Kidney tubule cell (primary cell): ENCODE results near the gene ZNF830.
"Not testable (repeated sequence)": the region's sequence is repeated elsewhere in the genome, so short reads cannot be mapped to it uniquely, and the experiment has no call there.

Experiments
- DNase-seq: peaks from one replicate; pipeline ENCODE4 v3.0.0-alpha.2; 2018; ENCODE audit warnings: low spot score

ZNF830 gene, protein sequence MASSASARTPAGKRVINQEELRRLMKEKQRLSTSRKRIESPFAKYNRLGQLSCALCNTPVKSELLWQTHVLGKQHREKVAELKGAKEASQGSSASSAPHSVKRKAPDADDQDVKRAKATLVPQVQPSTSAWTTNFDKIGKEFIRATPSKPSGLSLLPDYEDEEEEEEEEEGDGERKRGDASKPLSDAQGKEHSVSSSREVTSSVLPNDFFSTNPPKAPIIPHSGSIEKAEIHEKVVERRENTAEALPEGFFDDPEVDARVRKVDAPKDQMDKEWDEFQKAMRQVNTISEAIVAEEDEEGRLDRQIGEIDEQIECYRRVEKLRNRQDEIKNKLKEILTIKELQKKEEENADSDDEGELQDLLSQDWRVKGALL

DNA sequence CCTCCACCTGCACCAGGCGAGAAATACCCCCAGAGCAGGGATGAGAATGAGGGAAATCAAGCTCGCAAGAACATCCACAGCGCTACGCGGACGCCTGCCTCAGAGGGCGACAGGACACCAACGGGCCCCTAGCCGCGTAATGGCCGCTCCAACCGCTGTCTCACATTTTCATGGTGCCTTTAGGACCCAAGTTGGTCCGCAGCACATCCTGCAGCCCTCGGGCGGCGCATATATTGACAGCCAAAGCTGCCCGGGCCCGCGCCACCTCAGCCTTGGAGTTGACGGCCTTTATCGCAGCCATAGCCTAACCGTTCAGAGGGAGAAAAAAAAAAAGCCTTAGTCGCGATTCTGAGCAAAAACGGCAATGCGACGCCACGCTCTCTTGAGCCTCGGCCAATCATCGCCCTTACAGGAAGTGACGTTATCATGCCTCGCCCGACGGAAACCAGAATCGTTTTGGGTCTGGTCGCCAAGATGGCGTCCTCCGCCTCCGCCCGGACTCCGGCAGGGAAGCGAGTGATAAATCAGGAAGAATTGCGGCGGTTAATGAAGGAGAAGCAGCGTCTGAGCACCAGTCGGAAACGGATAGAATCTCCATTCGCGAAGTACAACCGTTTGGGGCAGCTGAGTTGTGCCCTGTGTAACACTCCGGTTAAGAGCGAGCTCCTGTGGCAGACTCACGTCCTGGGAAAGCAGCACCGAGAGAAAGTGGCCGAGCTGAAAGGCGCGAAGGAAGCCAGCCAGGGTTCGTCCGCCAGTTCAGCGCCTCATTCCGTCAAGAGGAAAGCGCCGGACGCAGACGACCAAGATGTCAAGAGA, at the start of gene ZNF830, which contains the start of gene CCT6B:
Gene ZNF830 (plus strand): TSS at position 448 of the 819 bp plus-strand sequence. CDS start 27 bp downstream, at position 475.
Gene CCT6B (minus strand): TSS at position 368 of the 819 bp plus-strand sequence. CDS start 67 bp downstream, at position 301.
- peak; percentile 91 for DNase-seq

DNA sequence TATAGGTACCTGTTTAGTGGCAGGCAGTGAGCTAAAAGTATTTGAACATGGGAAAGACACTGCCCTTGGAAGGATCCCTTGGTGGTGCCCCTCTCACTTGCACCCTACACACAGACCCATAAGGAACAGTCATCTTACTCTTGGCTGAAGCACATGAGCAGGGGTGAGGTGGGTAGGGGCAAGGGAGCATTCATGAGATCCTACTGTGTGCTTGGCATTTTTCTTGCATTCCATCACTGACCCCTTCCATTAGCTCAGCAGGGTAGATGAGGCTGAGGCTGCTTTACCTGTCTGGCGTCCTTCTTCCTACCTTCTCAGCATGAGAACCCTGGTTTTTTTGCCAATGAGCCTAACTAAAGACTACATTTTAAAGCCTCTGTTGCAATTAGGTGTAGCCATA, 48.3 kb upstream of the ZNF830 start:
- DNase-seq: no peak

DNA sequence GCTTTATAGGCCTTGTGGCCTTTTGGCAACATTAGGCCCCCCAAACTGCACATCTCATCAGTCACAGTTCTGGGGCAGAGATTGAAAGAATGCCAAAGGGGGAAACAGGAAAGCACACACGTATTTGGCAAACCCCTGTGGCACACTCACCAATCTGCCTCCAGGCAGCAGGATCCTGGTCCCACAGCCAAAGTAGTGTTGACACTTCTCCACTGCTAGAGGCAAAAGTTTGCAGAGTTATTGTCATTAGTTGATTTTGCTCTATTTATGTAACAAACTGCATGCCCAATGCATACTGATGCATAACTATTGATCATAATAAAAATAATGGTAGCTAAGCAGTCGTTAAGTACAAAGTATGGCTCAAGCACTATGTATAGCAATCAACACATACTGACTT, 45.2 kb upstream of the ZNF830 start:
- DNase-seq: no peak

DNA sequence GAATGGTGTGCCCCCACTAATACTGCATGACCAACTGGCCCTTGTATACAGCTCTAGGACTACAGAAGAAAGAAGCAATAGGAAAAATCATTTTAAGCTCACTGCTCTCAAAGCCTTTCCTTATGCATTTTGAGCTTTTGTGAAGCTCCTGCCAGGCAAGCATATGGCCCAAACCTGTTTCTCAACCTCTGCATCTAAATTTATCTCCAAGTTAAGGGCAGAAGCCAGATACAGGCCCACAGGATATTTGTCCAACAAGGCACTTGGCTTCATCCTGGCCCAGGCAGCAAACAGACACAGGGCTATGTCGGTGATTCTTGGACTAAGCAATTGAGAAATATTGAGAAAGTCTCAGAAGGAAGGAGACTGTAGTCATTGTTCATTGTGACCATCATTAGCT, 44.0 kb upstream of the ZNF830 start:
- DNase-seq: no peak

DNA sequence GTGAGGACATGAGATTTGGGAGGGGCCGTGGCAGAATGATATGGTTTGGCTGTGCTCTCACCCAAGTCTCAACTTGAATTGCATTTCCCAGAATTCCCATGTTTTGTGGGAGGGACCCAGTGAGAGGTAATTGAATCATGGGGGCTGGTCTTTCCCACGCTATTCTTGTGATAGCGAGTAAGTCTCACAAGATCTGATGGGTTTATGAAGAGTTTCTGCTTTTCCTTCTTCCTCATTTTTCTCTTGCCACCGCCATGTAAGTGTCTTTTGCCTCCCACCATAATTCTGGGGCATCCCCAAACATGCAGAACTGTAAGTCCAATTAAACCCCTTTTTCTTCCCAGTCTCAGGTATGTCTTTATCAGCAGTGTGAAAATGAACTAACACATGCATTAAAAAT, 40.7 kb upstream of the ZNF830 start:
- no peak for DNase-seq

DNA sequence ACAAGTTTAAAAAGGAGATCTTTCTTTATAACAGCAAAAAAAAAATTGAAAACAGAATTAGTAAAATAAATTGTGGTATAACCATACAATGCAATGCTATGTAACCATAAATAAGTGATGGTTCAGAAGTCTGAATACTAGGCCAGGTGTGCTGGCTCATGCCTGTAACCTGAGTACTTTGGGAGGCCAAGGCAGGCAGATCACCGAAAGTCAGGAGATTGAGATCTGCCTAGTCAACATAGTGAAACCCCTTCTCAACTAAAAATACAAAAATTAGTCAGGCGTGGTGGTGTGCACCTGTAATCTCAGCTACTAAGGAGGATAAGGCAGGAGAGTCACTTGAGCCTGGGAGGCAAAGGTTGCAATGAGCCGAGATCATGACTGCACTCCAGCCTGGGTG, 34.7 kb upstream of the ZNF830 start:
- no peak for DNase-seq

DNA sequence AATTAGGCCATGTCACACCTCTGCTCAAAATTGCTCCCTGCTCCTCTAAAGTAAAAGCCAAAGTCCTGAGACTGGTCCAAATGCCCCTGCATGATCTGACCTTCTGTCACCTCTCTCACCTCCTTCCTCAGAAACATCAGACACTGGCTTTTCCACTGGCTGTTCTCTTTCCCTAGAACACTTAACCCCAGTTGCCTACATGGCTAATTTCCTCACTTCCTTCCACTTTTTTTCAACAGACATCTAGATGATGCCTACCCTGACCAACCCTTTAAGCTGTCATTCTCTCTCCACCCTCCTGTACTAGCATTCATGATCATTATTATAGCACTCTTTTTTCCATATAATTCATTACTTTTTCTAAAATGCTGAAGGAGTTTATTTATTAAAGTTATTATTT, 31.1 kb upstream of the ZNF830 start:
- DNase-seq: no peak

DNA sequence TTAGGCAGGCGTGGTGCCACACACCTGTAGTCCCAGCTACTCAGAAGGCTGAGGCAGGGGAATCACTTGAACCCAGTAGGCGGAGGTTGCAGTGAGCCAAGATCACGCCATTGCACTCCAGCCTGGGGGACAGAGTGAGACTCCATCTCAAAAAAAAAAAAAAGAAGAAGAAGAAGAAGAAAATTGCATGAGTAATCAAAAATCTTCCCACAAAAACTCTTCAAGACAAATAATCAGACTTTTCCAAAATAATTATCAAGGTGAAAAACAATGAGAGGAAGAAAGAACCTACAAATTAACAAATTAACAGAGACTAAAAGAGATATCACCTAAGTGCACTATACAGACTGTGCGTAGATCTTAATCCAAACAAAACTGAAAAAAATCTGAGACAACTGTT, 10.6 kb upstream of the ZNF830 start:
- DNase-seq: not testable (repeated sequence)

DNA sequence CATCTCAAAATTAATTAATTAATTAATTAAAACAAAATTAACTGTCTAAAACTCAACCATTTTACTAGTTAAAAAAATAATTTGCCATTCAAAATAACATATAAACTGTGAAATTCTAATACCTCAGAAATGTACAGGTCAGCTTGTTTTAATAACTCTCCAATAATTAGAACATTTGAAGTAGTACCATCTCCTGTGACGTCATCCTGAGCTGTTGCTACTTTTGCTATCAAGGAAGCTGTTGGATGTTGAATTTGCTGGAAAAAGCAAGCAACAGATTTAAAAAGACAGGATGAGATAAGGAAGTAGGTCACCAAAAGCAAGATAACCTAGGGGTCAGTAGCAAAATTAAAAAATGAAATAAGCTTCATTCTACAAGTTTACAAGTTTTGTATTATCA, 2.9 kb upstream of the ZNF830 start:
- no peak for DNase-seq

DNA sequence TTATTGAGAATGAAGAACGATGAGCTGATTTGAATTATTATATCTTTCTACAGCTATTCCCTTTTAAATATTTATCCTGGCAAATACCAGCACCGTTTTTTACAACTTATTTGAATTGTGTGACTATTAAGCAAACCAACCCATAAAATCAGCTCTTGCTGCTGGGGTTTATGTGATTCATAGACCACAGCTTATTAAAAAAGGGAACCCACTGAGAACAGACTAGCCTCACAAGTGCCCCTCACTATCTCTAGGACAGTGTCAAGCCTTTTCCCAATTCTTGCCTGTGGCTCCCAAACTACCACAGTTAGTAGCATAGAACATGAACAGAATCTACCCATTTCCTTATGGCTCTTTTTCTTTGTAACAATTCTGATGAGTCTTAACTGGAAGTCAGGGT, 12.8 kb downstream of the ZNF830 start:
- DNase-seq: no peak

DNA sequence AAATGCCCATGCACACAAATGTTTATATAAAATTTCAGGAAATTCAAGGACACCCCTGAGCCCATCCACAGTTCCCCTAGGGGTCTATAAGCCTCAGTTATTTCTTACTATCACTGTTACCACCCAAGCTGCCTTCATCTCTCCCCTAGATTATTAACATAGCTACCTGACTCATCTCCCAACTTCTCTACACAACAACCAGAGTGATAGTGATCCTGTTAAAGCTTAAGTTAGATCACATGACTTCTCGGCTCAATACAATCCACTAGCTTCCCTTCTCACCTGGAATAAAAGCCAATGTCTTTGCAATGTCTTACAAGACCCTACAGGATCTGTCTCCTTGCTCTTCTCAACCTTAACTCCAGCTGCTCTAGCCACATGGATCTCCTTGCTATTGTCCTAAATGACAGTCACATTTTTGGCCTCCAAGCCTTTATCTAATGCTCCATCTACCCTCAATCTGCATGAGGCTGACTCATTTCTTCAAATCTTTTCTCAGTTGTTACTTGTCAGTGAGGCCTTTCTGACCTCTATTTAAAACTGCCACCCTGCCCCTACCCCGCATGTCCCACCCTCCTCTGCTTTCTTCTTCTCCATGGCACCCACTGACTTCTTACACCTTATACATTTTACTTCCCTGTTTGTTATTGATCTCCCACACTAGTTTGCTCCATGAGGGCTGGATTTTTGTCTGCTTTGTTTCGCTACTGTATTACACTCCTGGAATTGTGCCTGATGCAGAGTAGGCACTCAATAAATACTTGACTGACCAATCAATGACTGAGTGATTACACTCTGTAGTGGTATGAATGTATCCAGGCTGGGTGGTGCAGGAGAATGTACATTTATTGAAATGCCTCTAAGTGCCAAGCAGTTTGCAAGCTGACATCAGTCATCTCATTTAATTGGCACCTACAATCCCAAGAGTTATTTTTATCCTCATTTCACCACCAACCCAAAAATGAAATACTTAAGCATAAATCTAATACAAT, 13.8 kb downstream of the ZNF830 start:
- DNase-seq: peak; percentile 21

DNA sequence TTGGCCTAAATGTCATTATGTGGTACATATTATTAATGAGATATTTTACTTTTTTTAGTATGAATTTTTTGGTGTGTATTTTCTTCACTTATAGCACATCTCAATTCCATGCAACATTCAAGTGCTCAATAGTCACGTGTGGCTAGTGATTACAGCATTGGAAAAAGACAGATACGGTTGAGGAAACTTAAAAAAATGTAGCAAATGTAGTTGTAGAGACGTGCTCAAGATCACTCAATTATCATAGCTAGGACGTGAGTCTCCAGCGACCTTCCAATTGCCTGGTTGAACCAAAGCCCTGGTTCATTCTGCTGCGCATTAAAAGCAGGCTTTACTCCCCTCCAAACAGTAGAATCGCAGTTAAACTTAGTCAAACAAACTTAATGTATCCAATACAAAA, 17.8 kb downstream of the ZNF830 start:
- no peak for DNase-seq

DNA sequence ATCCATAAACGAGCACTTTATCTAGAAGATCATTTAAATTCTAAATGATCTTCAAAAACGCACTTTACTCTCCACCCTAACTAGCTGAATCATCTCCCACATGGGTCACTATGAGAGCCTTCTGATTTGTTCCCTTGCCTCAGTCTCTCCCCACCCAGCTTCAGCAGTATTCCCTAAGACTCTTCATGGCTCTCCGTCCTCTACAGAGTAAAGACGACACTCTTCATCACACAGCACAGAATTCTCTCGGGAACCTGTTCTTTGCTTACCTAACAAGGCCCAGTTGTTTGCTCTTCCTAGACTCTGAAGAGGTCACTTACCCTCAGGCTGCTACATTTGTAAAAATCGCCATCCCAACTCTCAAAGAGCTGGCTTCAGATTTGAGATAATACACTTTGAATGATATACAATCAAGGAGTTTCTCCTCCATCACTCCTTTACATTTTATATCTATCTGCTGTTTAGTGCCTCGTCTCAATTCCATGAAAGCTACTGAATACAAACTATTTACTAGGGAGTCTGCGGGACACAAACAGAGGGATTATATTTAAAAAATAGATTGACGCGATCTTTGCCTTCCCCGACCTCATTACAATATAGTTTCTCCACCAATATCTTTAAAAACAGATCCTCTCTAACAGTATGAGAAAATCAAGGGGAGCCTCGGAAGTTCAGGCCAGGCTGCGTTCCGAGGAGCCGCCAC, 18.5 kb downstream of the ZNF830 start:
- no peak for DNase-seq

DNA sequence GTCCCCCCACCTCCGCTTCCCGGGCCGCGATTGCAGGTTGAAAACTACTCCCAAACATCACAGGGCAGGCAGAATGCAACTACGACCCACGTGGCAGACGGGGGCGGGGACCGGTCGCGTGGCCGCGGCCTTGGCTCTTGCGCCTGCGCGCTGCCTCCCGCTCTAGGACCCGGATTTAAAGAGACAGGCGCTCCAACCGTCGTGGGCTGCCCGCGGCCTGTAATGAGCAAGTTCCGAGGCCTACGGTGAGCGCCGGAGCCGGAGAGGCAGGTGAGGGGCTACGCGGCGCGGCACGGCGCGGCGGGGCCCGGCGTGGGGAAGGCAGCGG, 19.0 kb downstream of the ZNF830 start, which contains the start of gene LIG3:
Gene LIG3 (plus strand): TSS at position 160 of the 328 bp plus-strand sequence. CDS start 2,494 bp downstream, outside the sequence.
- peak; percentile 94 for DNase-seq

DNA sequence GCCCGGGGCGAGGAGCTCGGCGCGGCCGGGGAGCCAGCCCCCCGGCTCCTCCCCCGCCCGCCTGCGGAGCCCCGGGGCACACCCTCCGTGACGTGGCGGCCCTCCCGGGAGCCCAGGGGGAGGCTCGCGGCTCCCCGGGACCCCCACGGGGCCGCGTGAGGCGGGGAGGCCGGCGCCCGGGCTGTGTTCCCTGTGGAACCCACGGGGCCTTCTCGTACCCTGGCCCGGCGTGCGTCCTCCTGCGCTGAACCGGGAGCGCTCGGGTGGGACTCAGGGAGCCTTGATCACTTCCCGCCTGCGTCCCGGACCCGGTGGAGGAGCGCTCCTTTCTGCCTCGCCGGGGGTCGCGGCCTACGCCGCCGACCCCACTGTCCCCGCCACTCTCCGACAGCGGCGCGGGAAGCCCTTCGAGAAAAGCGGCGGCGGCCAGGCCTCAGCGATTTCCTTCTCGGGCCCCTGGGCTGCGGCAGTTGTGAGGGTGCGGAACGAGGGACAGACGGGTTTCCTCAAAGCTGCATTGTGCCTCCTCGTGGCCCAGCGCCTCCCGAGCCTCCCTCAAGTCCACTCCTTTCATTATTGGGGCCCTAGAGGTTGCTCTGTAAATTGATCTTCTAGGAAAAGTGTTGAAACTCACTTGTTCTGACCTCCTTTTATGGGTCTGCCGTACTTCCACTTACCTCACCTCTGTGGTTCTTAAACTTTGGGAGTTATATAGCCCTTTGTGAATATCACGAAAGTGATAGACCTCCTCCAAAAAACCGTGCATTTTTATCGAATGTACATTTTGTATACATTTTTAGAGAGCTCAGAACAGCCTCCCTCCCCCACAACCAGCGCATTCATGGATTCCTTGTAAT, 19.6 kb downstream of the ZNF830 start:
- peak; percentile 82 for DNase-seq

DNA sequence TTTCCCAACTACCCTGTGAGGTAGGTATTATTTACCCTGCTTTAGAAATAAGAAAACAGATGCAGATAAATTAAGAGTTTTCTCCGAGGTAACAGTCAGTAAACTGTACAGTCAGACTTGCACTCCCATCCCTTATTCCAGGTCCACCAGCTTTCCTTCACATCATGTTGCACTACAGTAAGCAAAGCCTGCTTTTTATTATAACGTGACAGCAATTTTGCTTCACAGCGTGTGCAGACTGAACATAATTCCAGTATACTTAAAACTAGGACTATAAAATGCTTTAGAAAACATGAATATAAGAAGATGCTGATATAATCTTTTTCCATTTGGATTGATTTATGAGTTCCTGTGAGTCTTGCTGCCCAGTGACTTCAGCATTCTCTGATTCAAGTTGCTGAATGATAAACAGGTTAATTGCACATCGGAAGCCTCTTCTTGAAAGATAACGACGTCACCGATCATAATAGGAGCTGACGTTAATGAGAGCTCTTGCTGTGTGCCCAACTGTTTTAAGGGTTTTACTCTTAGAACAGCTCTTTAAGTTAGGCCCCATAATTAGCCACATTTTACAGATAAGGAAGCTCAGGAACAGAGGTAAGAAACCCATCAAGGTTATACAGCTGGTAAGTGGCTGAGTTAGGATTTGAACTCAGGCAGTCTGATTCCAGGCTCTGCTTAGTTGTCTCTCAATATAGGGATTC, 20.4 kb downstream of the ZNF830 start:
- DNase-seq: peak; percentile 21

DNA sequence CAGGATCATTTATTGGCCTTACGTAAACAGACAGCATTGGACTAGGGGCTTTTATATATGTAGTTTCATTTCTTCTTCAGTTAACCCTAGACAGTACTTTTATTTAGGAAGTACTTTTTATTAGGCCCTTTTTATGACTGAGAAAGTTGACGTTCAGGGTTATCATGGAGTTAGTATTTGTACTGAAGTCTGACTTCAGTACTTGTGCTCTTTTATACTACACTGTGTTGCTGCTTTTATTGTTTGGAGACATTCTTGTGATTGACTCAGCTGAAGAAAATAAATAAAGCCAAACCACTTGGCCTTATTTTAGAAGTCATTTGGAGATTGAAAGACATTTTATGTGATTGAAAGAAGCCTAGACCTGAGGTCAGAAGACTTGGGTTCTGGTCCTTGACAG, 25.9 kb downstream of the ZNF830 start:
- DNase-seq: no peak

DNA sequence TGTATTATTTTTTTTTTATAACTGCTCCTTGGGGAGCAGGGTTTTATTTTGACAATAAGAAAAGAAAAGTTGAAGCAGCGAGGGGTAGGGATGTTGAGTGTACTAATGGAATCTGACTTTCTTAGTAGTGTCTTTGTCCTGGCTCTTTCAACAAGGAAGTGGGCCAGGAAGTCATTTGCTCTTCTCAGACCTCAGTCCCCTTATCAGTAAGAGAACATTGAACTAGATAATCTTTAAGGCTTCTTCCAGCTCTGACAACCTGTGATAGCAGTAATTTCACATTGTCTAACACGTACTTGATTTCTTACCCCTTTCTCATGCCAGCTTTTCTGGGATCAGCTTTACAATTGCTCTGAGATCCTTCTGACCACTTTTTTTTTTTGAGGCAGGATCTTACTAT, 27.3 kb downstream of the ZNF830 start:
- DNase-seq: no peak

DNA sequence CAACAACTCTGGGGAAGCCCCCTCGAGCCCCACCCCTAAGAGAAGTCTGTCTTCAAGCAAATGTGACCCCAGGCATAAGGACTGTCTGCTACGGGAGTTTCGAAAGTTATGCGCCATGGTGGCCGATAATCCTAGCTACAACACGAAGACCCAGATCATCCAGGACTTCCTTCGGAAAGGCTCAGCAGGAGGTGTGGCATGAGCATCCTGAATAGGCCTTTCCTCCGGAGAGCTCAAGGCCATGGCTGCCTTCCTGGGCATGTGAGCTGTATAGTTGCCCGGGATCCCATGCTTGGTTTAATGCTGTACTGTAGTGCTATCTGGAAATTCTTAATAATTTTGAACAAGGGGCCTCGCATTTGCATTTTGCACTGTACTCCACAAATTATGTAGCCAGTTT, 28.1 kb downstream of the ZNF830 start:
- DNase-seq: no peak

DNA sequence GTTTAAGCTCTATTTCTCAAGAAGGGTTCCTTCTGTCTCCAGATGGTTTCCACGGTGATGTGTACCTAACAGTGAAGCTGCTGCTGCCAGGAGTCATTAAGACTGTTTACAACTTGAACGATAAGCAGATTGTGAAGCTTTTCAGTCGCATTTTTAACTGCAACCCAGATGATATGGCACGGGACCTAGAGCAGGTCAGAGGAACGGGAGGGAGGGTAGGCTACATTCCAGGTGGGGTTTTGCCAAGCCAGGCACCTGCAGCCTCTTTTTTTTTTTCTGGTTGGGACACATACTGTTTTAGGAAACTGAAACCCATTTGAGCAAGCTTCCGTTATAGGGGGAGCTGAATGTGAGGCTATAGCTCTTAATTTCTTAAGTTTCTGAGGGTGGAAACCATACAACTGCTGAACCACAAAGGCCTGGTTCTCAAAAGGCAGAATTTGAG, 29.6 kb downstream of the ZNF830 start:
- DNase-seq: no peak
